ENCODE results near the gene SCN2A.

SCN2A gene

GRCh38 chr2:165410276-165410675 lies 171.1 kb downstream of the SCN2A start:
- DNase-seq (ENCODE audit: low read depth in 2 of 2, low spot score in 1 of 2), result no peak

- DNase-seq (ENCODE audit: low read depth in 2 of 2, low spot score in 1 of 2), result no peak
These were observed 175.0 kb downstream of the SCN2A start for GRCh38 chr2:165414187-165414586.

DNA sequence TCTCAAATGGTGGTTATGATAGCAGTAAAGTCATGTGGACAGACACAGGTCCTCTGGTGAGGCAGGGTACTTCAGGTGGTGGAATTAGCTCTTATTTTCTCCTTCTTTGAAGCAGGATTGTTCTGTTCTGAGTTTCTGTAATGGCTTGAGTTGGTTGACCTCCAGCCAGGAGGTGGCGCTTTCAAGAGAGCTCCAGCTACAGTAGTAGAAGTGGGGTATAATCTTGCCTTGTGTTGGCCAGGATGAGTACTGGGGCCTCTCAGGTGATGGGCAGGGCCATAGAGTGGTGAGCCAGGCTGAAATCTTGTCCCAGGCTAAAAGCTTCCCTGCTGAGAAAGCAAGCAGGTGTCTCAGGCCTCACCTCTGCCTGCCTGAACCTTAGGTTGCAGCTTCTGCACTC lies 177.8 kb downstream of the SCN2A start:
- DNase-seq (ENCODE audit: low read depth in 2 of 2, low spot score in 1 of 2), result no peak

- DNase-seq (ENCODE audit: low read depth in 2 of 2, low spot score in 1 of 2), result no peak
These were observed 181.0 kb downstream of the SCN2A start for GRCh38 chr2:165420231-165420630.

DNA sequence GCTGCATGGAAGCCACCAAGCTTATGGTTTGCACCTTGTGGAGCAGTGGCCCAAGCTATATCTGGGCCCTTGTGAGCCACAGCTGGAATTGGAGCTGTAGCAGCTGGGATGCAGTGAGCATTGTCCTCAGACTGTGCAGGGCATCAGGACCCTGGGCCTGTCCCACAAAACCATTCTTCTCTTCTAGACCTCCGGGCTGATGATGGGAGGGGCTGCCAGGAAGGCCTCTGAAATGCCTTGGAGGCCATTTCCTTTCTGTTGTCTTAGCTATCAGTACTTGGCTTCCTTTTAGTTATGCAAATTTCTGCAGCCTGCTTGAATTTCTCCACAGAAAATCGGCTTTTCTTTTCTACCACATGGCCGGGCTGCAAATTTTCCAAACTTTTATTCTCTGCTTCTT lies 183.9 kb downstream of the SCN2A start:
- DNase-seq (ENCODE audit: low read depth in 2 of 2, low spot score in 1 of 2), result no peak

DNA sequence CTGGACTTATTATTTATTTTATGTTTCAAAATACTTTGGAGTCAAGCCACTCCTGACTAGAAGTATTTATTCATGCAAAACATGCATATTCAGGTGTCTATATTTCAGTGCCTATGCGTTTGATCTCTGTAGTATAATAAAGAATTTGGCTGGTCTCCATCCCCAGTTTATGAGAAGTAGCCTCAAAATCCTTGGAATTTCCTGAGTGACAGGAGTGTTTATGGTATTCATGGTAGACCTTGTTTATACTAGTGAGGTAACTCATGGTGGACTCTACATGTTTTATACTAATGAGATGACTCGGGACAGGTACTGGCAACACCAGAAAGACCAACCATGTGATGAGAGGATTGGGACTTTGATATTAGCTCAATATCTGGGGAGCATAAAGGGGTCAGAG lies 186.3 kb downstream of the SCN2A start:
- no peak for DNase-seq (ENCODE audit: low read depth in 2 of 2, low spot score in 1 of 2)

DNA sequence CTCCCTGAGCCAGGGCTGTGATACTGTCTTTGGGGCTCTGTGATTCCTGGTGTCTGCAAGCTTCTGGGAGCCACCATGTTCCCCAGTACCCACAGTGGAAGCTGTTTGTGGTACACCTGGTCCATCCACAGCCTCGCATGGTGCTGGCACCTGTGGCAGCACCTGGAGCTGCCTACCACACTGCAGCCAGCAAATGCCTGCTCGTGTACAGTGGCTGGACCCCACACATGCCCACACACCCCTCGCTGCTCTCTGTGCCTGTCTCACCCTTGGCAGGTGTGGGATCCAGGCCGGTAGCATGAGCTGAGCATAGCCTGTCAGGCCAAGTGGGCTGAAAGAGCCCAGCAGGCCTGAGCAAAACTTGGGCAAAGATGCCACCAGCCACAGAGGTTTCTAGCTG lies 188.5 kb downstream of the SCN2A start:
- DNase-seq (ENCODE audit: low read depth in 2 of 2, low spot score in 1 of 2), result no peak

DNA sequence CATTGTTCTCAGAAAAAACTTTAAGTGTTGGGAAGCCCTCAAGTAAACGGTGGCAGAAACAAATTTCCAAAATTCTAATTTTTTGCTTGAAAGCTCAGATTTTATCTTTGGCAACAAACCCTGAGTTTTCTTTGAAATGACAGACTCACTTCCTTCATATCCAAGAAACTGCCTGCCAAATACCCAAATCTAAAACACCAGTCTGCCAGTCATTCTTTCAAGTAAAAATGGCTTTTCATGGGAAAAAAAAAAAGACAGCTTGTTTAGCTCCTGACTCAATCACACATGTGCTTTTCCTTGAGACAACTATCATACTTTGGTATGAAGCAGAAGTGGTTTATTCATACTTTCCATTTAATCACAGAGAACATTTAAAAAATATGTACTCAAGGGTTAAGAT lies 189.7 kb downstream of the SCN2A start:
- no peak for DNase-seq (ENCODE audit: low read depth in 2 of 2, low spot score in 1 of 2)

- no peak for DNase-seq (ENCODE audit: low read depth in 2 of 2, low spot score in 1 of 2)
These were observed 191.8 kb downstream of the SCN2A start for GRCh38 chr2:165431014-165431413.

- no peak for DNase-seq (ENCODE audit: low read depth in 2 of 2, low spot score in 1 of 2)
These were observed 193.2 kb downstream of the SCN2A start for GRCh38 chr2:165432234-165432966.

- DNase-seq (ENCODE audit: low read depth in 2 of 2, low spot score in 1 of 2), result no peak
These were observed 195.8 kb downstream of the SCN2A start for GRCh38 chr2:165434865-165435496.

DNA sequence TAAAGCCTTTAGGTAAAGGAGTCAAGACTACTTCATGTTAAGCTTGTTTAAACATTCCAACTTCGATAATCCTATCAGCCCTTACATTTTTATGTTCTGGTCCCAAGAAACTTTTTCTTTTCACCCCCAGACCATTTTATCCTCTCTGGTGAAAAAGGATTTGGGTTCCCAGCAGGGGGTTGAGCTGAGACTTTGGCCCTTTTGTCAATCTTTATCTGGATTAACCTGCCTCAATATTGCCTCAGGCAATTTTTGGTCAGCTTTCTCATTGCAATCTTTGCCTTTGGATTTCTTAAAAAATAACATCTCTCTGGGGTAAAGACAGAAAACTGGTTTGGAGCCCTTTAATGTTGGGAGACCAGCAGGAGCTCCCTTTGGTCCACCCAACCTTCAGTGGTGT lies 196.4 kb downstream of the SCN2A start:
- DNase-seq (ENCODE audit: low read depth in 2 of 2, low spot score in 1 of 2), result no peak

GRCh38 chr2:165436559-165436958 lies 197.3 kb downstream of the SCN2A start:
- DNase-seq (ENCODE audit: low read depth in 2 of 2, low spot score in 1 of 2), result no peak

- DNase-seq (ENCODE audit: low read depth in 2 of 2, low spot score in 1 of 2), result no peak
These were observed 201.2 kb downstream of the SCN2A start for GRCh38 chr2:165440367-165440766.
